Measurements from ENCODE around the gene CCDC181.
A peak's percentile ranks its signal among the peaks of the same experiment; 100 is the strongest.
"Not testable (repeated sequence)": the region's sequence is repeated elsewhere in the genome, so short reads cannot be mapped to it uniquely, and the experiment has no call there.

The CCDC181 gene

GRCh38 chr1:169427081-169427641, at the start of gene CCDC181:
CCDC181 (minus strand) TSS chr1:169427474; CDS start chr1:169424927, 2,547 bp downstream.
- DNase-seq: peak in 1 of 2 experiments; percentile 55

GRCh38 chr1:169475806-169476387, 48.6 kb upstream of the CCDC181 start:
- no peak for DNase-seq

GRCh38 chr1:169474302-169474995, 47.2 kb upstream of the CCDC181 start:
- no peak for DNase-seq

- DNase-seq: no peak
Measured at GRCh38 chr1:169473347-169473746, 46.1 kb upstream of the CCDC181 start.

GRCh38 chr1:169472738-169473137, 45.5 kb upstream of the CCDC181 start:
- DNase-seq: no peak

- DNase-seq: no peak
Measured at GRCh38 chr1:169468982-169469381, 41.7 kb upstream of the CCDC181 start.

GRCh38 chr1:169466259-169467230, 39.3 kb upstream of the CCDC181 start:
- DNase-seq: no peak

- no peak for DNase-seq
Measured at GRCh38 chr1:169465281-169465680, 38.0 kb upstream of the CCDC181 start.

GRCh38 chr1:169462385-169462784, 35.1 kb upstream of the CCDC181 start:
- DNase-seq: no peak

GRCh38 chr1:169461390-169462000, 34.2 kb upstream of the CCDC181 start:
- no peak for DNase-seq

- no peak for DNase-seq
Measured at GRCh38 chr1:169460191-169460833, 33.0 kb upstream of the CCDC181 start.

- DNase-seq: no peak
Measured at GRCh38 chr1:169457443-169457842, 30.2 kb upstream of the CCDC181 start.

- DNase-seq: no peak
Measured at GRCh38 chr1:169456029-169456428, 28.8 kb upstream of the CCDC181 start.

GRCh38 chr1:169452921-169453320, 25.6 kb upstream of the CCDC181 start:
- DNase-seq: no peak

GRCh38 chr1:169451218-169451824, 24.0 kb upstream of the CCDC181 start:
- DNase-seq: no peak

GRCh38 chr1:169443923-169444322, 16.6 kb upstream of the CCDC181 start:
- no peak for DNase-seq

- no peak for DNase-seq
Measured at GRCh38 chr1:169426174-169426705, 1.0 kb downstream of the CCDC181 start.

- DNase-seq: no peak
Measured at GRCh38 chr1:169421309-169421708, 6.0 kb downstream of the CCDC181 start.

GRCh38 chr1:169414952-169415351, 12.3 kb downstream of the CCDC181 start:
- DNase-seq: no peak

- not testable (repeated sequence) for DNase-seq
Measured at GRCh38 chr1:169408340-169408739, 18.9 kb downstream of the CCDC181 start.

- DNase-seq: not testable (repeated sequence)
Measured at GRCh38 chr1:169402578-169402977, 24.7 kb downstream of the CCDC181 start.
